Activated CD8-positive, alpha-beta T cell treated with anti-CD3 and anti-CD28 coated beads for 36 hours (primary cell): ENCODE data around the gene SNRPA. TPM values are rescaled to one million over a fixed set of nuclear protein-coding genes. Genes with fewer than 3 reads are reported as not detected.
"Not testable (repeated sequence)": the region's sequence is repeated elsewhere in the genome, so short reads cannot be mapped to it uniquely, and the experiment has no call there.

Experiments
- ATAC-seq: fragments of 200-7000 bp; cut with Tn5 transposase; one replicate; pipeline ENCODE4 v1.10.0; 2021; ENCODE audit warnings: mild to moderate bottlenecking, moderate library complexity
- CTCF ChIA-PET: fragments of 350-600 bp; sonication (Branson Sonifier 250); formaldehyde crosslinking; loops from one replicate; lab custom pipeline; 2021; ENCODE audit warnings: antibody characterized with exemption; lab: Charles Lee
- POLR2A ChIA-PET: fragments of 350-600 bp; sonication (Branson Sonifier 250); formaldehyde crosslinking; loops from one replicate; lab custom pipeline; 2021; ENCODE audit warnings: antibody characterized with exemption; lab: Charles Lee
- DNase-seq: peaks from one replicate; pipeline ENCODE4 v3.0.0-alpha.2; 2020
- H3K27ac Mint-ChIP-seq: one replicate; pipeline ENCODE4 v1.8.0; 2021; ENCODE audit warnings: mild to moderate bottlenecking, mixed read lengths
- H3K27me3 Mint-ChIP-seq: one replicate; pipeline ENCODE4 v1.8.0; 2021; ENCODE audit warnings: mixed read lengths
- H3K36me3 Mint-ChIP-seq: one replicate; pipeline ENCODE4 v1.8.0; 2021; ENCODE audit warnings: low read depth, mixed read lengths
- H3K4me1 Mint-ChIP-seq: one replicate; pipeline ENCODE4 v1.8.0; 2021; ENCODE audit warnings: low read depth, mixed read lengths
- H3K4me3 Mint-ChIP-seq: one replicate; pipeline ENCODE4 v1.8.0; 2021; ENCODE audit warnings: mild to moderate bottlenecking, moderate library complexity, mixed read lengths
- H3K9me3 Mint-ChIP-seq: one replicate; pipeline ENCODE4 v1.8.0; 2021; ENCODE audit warnings: mixed read lengths
- intact Hi-C: fragments of 100-400 bp; cut with micrococcal nuclease; formaldehyde crosslinking; loops from one replicate; pipeline ENCODE4 v1.10.0; 2022
- total RNA-seq, 2 experiments: library from RNA; stranded (reverse); gene quantifications; one replicate each; pipeline ENCODE4 v1.2.3, GENCODE V29; 2021
- TF ChIP-seq, protein P1 (sequence below): fragments of 200-600 bp; IDR thresholded peaks from one replicate; pipeline ENCODE4 v1.8.0; 2022; ENCODE audit warnings: antibody characterized with exemption, mild to moderate bottlenecking

Gene SNRPA
- total RNA-seq, 2 experiments from 2014 or later = 260 to 281 TPM

DNA sequence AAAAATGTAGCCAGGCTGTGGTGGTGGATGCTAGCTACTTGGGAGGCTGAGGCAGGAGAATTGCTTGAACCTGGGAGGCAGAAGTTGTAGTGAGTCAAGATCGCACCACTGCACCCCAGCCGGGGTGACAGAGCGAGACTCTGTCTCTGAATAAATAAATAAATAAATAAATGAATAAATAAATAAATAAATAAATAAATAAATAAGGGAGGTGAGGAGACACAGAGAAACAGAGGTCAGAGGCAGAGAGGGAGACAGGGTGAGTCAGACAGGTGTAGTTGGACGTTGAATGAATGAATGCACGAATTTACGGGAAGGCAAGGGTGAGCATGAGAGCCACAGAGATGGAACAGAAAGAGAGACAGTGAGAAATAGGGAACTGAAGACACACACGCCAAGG, 30.1 kb downstream of the SNRPA start:
- Mint-ChIP-seq H3K36me3 (peaks cover 19% of the 10 kb centered on the region), H3K27me3 (no peaks in the 10 kb centered on the region), H3K9me3 (no peaks in the 10 kb centered on the region), H3K4me1 (peaks cover 44% of the 10 kb centered on the region), H3K4me3 (no peak overlapping the region), H3K27ac (peak overlapping the region; percentile 63)
- ATAC-seq (no peak), DNase-seq (no peak)
- ChIA-PET POLR2A (no interaction called here), CTCF (no interaction called here)
- intact Hi-C loops = no loop called here
- TF ChIP-seq, protein P1, sequence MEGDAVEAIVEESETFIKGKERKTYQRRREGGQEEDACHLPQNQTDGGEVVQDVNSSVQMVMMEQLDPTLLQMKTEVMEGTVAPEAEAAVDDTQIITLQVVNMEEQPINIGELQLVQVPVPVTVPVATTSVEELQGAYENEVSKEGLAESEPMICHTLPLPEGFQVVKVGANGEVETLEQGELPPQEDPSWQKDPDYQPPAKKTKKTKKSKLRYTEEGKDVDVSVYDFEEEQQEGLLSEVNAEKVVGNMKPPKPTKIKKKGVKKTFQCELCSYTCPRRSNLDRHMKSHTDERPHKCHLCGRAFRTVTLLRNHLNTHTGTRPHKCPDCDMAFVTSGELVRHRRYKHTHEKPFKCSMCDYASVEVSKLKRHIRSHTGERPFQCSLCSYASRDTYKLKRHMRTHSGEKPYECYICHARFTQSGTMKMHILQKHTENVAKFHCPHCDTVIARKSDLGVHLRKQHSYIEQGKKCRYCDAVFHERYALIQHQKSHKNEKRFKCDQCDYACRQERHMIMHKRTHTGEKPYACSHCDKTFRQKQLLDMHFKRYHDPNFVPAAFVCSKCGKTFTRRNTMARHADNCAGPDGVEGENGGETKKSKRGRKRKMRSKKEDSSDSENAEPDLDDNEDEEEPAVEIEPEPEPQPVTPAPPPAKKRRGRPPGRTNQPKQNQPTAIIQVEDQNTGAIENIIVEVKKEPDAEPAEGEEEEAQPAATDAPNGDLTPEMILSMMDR = no peak

DNA sequence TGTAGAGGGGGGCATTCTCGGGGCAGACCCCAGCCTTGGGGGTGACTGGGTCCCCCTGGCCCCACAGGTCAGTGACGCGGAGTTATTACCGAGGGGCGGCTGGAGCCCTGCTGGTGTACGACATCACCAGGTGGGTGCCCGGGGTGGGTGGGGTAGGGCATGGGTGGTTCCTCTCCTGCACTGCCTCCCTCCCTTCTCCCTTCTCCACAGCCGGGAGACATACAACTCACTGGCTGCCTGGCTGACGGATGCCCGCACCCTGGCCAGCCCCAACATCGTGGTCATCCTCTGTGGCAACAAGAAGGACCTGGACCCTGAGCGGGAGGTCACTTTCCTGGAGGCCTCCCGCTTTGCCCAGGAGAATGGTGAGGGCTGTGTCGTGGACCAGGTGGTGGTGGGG, 32.7 kb downstream of the SNRPA start:
- TF ChIP-seq, protein P1 = no peak
- Mint-ChIP-seq H3K4me3 (no peak overlapping the region), H3K27me3 (no peaks in the 10 kb centered on the region), H3K27ac (no peak overlapping the region), H3K4me1 (peaks cover 29% of the 10 kb centered on the region), H3K9me3 (no peaks in the 10 kb centered on the region), H3K36me3 (peaks cover 25% of the 10 kb centered on the region)
- DNase-seq = no peak
- POLR2A ChIA-PET = no interaction called here
- no peak for ATAC-seq
- intact Hi-C loops = no loop called here
- CTCF ChIA-PET = interaction anchor here (1.1 kb wide), 1 partner anchor 23 kb away, joined by 3 read pairs; no protein-coding TSS in a partner anchor

DNA sequence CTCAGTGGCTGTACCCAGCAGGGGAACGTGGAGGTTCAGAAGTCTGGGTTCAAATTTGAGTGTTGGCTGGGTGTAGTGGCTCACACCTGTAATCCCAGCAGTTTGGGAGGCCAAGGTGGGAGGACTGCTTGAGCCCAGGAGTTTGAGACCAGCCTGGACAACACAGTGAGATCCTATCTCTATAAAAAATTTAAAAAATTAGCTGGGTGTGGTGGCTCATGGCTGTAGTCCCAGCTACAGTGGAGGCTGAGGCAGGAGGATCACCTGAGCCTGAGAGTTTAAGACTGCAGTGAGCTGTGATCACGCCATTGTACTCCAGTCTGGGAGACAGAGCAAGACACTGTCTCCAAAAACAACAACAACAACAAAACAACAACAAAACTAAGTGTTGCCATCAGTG, 33.1 kb downstream of the SNRPA start:
- ATAC-seq = not testable (repeated sequence)

DNA sequence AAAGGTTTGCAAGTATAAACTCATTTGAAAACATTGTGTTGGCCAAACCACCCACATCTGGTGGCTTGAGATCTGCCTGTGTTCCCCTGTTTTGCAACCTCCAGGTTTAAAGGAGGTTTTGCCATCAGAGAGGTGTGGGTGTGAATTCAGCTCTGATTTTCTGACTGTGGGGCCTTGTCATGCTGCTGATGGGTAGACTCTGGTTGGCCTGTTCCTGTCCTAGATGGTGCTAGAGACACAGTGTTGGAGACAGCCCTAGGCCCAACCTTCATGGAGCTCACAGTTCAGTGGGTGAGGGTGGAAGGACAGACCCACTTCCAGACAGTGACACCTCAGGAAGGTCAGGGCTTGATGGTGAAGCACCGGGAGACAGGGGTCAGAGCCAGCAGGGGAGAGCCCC, 34.5 kb downstream of the SNRPA start:
- Mint-ChIP-seq H3K4me3 (no peak overlapping the region), H3K9me3 (no peaks in the 10 kb centered on the region), H3K27ac (peak overlapping the region; percentile 64), H3K4me1 (peaks cover 17% of the 10 kb centered on the region), H3K36me3 (peaks cover 27% of the 10 kb centered on the region), H3K27me3 (no peaks in the 10 kb centered on the region)
- intact Hi-C loops = no loop called here
- no peak for DNase-seq
- TF ChIP-seq, protein P1 = no peak
- POLR2A ChIA-PET = interaction anchor here (2.5 kb wide), 1 partner anchor 12 kb away, joined by 6 read pairs; no protein-coding TSS in a partner anchor
- CTCF ChIA-PET = no interaction called here
- peak; percentile 64 for ATAC-seq

More for the DNA sequence above, 33.1 kb downstream of the SNRPA start:
- H3K9me3 Mint-ChIP-seq, H3K27me3 Mint-ChIP-seq, H3K4me3 Mint-ChIP-seq, H3K27ac Mint-ChIP-seq, POLR2A ChIA-PET, DNase-seq, intact Hi-C loops: not testable (repeated sequence)
- peaks cover 25% of the 10 kb centered on the region for H3K36me3 Mint-ChIP-seq
- H3K4me1 Mint-ChIP-seq = peaks cover 24% of the 10 kb centered on the region
- CTCF ChIA-PET = interaction anchor here (1.1 kb wide), 1 partner anchor 23 kb away, joined by 3 read pairs; no protein-coding TSS in a partner anchor

DNA sequence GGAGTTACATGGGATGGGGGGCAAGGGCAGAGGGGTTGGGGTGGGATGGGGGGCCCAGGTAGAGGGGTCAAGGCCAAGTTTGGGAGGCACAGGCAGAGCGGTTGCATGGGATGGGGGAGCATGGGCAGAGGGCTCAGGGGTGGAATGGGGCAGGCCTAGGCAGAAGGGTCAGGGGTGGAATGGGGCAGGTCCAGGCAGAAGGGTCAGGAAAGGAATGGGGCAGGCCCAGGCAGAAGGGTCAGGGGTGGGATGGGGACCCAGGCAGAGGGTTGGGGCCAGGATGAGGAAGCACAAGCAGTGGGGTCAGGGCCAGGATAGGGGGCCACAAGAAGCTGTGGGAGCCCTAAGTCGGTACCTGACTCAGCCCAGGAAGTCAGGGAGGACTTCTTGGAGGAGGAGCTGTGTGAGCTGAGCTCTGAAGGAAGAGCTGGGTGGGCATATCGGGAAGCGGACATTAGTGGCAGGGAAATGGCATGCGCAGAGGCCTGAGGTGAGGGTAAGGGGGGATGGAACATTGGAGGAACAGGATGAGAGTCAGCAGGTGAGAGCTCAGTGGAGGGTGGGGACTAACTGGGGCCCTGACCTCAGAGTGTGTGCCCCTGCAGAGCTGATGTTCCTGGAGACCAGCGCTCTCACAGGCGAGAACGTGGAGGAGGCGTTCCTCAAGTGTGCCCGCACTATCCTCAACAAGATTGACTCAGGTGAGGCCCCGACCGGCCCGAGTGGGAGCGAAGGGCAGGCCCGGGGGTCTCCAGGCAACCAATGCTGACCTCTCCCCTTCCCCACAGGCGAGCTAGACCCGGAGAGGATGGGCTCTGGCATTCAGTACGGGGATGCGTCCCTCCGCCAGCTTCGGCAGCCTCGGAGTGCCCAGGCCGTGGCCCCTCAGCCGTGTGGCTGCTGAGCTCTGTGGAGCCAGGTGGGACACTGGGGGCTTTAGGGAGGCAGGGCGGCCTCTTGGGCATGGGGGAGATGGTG, 35.3 kb downstream of the SNRPA start:
- TF ChIP-seq, protein P1 = no peak
- H3K36me3 Mint-ChIP-seq = peaks cover 27% of the 10 kb centered on the region
- CTCF ChIA-PET = interaction anchor here (1.2 kb wide), 1 partner anchor 9 kb away, joined by 4 read pairs; the partner anchor contains the start of gene RAB4B

More for the DNA sequence above, 35.3 kb downstream of the SNRPA start:
- no peaks in the 10 kb centered on the region for H3K27me3 Mint-ChIP-seq
- intact Hi-C loops = no loop called here
- H3K4me1 Mint-ChIP-seq = peaks cover 14% of the 10 kb centered on the region
- H3K9me3 Mint-ChIP-seq = no peaks in the 10 kb centered on the region
- DNase-seq = no peak
- POLR2A ChIA-PET = interaction anchor here (1.2 to 2.5 kb wide), 2 partner anchors 8 to 11 kb away, joined by 3 to 6 read pairs; partner anchors contain the start of gene RAB4B
- no peak overlapping the region for H3K4me3 Mint-ChIP-seq
- H3K27ac Mint-ChIP-seq = peak overlapping the region; percentile 3
- ATAC-seq = no peak
